ENCODE data around the gene KLRG1. TPM values are rescaled to one million over a fixed set of nuclear protein-coding genes. Genes with fewer than 3 reads are reported as not detected.

The KLRG1 gene
- total RNA-seq, 1 experiment from 2014 or later, result 0.38 TPM

DNA sequence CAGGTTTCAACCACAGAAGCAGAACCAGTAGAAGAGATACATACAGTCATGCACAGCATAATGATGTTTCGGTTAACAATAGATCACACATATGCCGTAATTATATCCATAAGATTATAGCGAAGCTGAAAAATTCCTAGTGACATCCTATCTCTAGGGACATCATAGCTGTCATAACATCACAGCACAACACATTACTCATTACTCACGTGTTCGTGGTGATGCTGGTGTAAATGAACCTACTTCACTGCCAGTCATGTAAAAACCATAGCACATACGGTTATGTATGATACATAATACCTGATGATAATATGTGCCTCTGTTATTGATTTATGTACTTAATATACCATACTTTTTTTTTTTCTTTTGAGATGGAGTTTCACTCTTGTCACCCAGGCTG is 44.7 kb downstream of the KLRG1 start:
- no TSS peak for BruUV-seq (replicated peaks)
- H3K27me3 Mint-ChIP-seq (ENCODE audit: unreplicated experiment), result peaks cover 17% of the 10 kb centered on the region
- no peaks in the 10 kb centered on the region for H3K36me3 Mint-ChIP-seq (ENCODE audit: insufficient read depth, unreplicated experiment)
- CTCF ChIA-PET, result no interaction called here
- TF ChIP-seq, protein P1, sequence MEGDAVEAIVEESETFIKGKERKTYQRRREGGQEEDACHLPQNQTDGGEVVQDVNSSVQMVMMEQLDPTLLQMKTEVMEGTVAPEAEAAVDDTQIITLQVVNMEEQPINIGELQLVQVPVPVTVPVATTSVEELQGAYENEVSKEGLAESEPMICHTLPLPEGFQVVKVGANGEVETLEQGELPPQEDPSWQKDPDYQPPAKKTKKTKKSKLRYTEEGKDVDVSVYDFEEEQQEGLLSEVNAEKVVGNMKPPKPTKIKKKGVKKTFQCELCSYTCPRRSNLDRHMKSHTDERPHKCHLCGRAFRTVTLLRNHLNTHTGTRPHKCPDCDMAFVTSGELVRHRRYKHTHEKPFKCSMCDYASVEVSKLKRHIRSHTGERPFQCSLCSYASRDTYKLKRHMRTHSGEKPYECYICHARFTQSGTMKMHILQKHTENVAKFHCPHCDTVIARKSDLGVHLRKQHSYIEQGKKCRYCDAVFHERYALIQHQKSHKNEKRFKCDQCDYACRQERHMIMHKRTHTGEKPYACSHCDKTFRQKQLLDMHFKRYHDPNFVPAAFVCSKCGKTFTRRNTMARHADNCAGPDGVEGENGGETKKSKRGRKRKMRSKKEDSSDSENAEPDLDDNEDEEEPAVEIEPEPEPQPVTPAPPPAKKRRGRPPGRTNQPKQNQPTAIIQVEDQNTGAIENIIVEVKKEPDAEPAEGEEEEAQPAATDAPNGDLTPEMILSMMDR (IDR thresholded peaks at IDR 0.05; ENCODE audit: unreplicated experiment), result no peak
- no peak for DNase-seq
- no peaks in the 10 kb centered on the region for H3K4me1 Mint-ChIP-seq (ENCODE audit: low read depth, unreplicated experiment)
- H3K4me3 Mint-ChIP-seq (ENCODE audit: low read depth, unreplicated experiment), result no peak overlapping the region
- H3K9me3 Mint-ChIP-seq (ENCODE audit: low read depth, unreplicated experiment), result no peaks in the 10 kb centered on the region
- no peak overlapping the region for H3K27ac Mint-ChIP-seq (ENCODE audit: unreplicated experiment)
- intact Hi-C loops (cut with micrococcal nuclease; ENCODE audit: unreplicated experiment), result no loop called here

DNA sequence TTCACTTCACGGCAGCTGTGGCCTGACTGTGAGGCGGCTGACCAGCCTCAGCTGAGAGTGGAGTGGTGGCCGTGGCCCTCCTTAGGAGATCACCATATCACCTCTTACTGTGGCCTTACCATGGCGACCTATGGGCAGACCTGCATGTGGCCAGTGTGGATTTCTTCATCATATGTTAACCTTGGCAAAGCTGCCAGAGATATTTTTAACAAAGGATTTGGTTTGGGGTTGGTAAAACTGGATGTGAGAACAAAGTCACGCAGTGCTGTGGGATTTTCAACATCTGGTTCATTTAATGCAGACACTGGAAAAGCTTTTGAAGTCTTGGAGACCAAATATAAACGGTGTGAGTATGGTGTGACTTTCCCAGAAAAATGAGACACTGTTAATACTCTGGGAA is 46.9 kb downstream of the KLRG1 start:
- BruUV-seq (replicated peaks), result no TSS peak
- CTCF ChIA-PET, result no interaction called here

DNA sequence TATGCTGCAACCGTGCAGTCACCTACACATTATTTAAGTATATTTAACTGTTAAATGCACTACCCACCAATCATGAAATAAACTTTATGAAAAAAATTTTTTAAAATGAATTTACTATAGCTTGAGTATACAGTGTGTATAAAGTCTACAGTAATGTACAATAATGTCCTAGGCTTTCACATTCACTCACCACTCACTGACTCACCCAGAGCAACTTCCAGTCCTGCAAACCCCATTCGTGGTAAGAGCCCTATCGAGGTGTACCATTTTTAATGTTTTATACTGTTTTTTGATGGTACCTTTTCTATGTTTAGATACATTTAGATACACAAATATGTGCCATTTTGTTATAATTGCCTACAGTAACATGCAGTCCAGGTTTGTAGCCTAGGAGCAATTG is 48.1 kb downstream of the KLRG1 start:
- no peak for DNase-seq
- no peak overlapping the region for H3K27ac Mint-ChIP-seq (ENCODE audit: unreplicated experiment)
- BruUV-seq (replicated peaks), result no TSS peak
- no peaks in the 10 kb centered on the region for H3K9me3 Mint-ChIP-seq (ENCODE audit: low read depth, unreplicated experiment)
- intact Hi-C loops (cut with micrococcal nuclease; ENCODE audit: unreplicated experiment), result loop anchor here (5.0 kb wide), 1 partner anchor 85 kb away; no protein-coding TSS in a partner anchor
- CTCF ChIA-PET, result no interaction called here
- H3K36me3 Mint-ChIP-seq (ENCODE audit: insufficient read depth, unreplicated experiment), result no peaks in the 10 kb centered on the region
- H3K27me3 Mint-ChIP-seq (ENCODE audit: unreplicated experiment), result peaks cover 33% of the 10 kb centered on the region
- H3K4me1 Mint-ChIP-seq (ENCODE audit: low read depth, unreplicated experiment), result no peaks in the 10 kb centered on the region
- H3K4me3 Mint-ChIP-seq (ENCODE audit: low read depth, unreplicated experiment), result no peak overlapping the region
- TF ChIP-seq, protein P1 (IDR thresholded peaks at IDR 0.05; ENCODE audit: unreplicated experiment), result no peak

More for the DNA sequence above, 46.9 kb downstream of the KLRG1 start:
- H3K4me3 Mint-ChIP-seq (ENCODE audit: low read depth, unreplicated experiment), result no peak overlapping the region
- H3K36me3 Mint-ChIP-seq (ENCODE audit: insufficient read depth, unreplicated experiment), result no peaks in the 10 kb centered on the region
- peaks cover 33% of the 10 kb centered on the region for H3K27me3 Mint-ChIP-seq (ENCODE audit: unreplicated experiment)
- no peaks in the 10 kb centered on the region for H3K4me1 Mint-ChIP-seq (ENCODE audit: low read depth, unreplicated experiment)
- TF ChIP-seq, protein P1 (IDR thresholded peaks at IDR 0.05; ENCODE audit: unreplicated experiment), result no peak
- no peaks in the 10 kb centered on the region for H3K9me3 Mint-ChIP-seq (ENCODE audit: low read depth, unreplicated experiment)
- DNase-seq, result no peak
- H3K27ac Mint-ChIP-seq (ENCODE audit: unreplicated experiment), result no peak overlapping the region
- intact Hi-C loops (cut with micrococcal nuclease; ENCODE audit: unreplicated experiment), result loop anchor here (5.0 kb wide), 1 partner anchor 84 kb away; no protein-coding TSS in a partner anchor

DNA sequence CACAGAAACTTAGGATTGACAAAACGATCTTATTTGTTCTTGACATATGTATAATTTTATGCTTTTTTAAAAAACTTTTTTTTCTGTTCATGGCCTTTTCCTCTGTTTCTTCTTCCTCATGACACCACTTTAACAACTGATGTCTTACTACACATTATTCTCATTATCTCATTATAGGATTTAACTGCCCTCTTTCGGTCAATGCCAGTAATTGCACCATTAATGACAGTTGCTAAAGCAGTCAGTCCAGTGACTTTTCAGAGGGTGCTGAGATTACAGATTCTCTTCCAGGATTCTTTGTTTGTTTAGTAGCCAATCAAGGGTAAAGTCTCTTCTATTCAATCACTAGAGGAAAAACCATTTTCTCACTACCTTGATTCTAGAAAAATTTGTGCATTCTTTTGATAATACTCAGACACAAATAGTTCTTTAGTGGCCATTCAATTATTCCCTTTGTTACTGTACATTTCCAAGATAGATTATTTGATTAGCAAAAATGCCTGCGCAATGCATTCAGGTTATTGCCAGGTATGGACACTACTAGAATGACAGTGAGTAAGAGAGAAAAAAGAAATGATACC is 50.1 kb downstream of the KLRG1 start:
- peak; percentile 13 for DNase-seq
- H3K27ac Mint-ChIP-seq (ENCODE audit: unreplicated experiment), result no peak overlapping the region
- H3K4me1 Mint-ChIP-seq (ENCODE audit: low read depth, unreplicated experiment), result no peaks in the 10 kb centered on the region

More for the DNA sequence above, 50.1 kb downstream of the KLRG1 start:
- Mint-ChIP-seq H3K4me3 (ENCODE audit: low read depth, unreplicated experiment) (no peak overlapping the region), H3K9me3 (ENCODE audit: low read depth, unreplicated experiment) (no peaks in the 10 kb centered on the region), H3K27me3 (ENCODE audit: unreplicated experiment) (peaks cover 33% of the 10 kb centered on the region), H3K36me3 (ENCODE audit: insufficient read depth, unreplicated experiment) (no peaks in the 10 kb centered on the region)
- CTCF ChIA-PET, result interaction anchor here (0.7 to 1.2 kb wide), 4 partner anchors 10 to 358 kb away, joined by 3 to 6 read pairs (median 4); partner anchors contain the start of gene M6PR
- TF ChIP-seq, protein P1 (IDR thresholded peaks at IDR 0.05; ENCODE audit: unreplicated experiment), result peak; percentile 25
- intact Hi-C loops (cut with micrococcal nuclease; ENCODE audit: unreplicated experiment), result loop anchor here (5.0 kb wide), 1 partner anchor 87 kb away; no protein-coding TSS in a partner anchor
- BruUV-seq (replicated peaks), result no TSS peak

All from Calu3 (cell line).